Measurements from ENCODE around the gene ADCK1.

ADCK1 gene

DNA sequence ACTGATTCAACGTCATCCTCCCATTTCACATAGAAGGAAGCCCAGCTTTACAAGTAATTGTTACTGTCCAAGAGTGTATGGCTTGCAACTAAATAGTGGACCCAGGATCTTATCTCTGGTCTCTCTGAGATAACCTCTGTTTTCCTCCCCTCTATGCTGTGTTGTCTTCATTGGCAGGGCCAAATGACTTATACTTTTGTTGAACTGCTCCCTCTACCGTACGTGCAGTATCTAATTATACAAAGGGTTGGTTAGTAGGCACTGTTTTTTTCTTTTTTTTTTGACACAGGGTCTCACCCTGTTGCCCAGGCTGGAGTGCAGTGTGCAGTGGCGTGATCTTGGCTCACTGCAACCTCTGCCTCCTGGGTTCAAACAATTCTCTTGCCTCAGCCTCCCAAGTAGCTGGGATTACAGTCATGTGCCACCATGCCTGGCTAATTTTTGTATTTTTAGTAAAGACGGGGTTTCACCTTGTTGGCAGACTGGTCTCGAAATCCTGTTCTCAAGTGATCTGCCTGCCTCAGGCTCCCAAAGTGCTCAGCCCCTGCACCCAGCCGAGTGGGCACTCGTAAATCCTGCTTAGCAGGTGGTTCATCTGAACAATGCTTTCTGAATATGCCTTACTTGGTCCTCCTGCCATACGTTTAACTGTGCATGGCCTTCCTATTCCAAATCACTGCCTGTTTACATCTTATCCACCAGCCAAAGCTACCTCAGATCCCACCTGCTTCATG, 162.1 kb downstream of the ADCK1 start:
- DNase-seq = no peak

DNA sequence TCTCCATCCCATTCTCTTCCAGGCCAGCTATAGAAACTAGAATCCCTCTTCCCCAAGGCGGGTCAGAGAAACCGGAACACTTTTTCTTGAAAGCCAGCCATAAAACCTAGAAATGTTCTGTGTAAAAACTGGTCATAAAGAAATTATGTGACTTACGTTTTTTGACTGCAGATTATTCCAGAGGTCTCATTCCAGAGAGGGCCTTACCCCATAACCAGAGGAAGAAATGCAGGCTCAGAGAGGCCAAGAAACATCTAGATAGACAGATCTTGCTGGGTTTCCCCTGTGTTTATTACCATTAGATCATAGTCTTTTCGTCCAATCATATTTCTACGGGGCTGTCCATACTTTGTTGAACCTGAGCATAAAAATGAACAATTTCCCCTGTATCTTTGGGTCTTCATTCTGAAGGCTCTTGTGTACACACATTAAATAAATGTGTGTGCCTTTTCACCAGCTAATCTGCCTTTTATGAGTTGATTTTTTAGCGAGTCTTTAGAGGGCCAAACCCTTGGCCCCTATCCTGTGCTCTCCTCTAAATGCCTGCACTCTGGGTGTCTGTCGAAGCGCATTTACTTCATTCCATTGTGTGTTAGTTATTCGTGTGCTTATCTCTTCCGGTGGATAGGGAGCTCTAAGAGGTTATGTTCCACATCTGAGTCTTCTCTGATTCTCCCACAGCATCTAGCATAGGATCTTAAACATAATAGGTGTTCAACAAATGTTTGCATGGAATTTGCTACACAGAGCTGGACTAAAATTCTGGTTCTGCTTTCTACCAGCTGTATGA, 163.0 kb downstream of the ADCK1 start:
- DNase-seq = no peak

DNA sequence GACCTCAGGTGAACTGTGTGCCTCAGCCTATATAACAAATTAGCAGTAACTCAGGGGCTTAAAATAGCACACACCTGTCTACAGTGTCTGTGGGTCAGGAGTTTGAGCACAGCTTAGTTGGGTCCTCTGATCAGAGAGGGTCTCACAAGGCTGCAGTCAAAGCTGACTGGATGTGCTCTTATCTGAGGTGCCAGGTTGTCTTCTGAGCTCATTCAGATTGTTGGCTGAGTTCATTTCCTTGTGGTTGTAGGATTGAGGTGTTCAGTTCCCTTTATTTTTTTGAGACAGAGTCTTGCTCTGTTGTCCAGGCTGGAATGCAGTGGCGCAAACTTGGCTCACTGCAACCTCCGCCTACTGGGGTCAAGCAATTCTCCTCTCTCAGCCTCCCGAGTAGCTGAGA, 164.7 kb downstream of the ADCK1 start:
- no peak for DNase-seq

DNA sequence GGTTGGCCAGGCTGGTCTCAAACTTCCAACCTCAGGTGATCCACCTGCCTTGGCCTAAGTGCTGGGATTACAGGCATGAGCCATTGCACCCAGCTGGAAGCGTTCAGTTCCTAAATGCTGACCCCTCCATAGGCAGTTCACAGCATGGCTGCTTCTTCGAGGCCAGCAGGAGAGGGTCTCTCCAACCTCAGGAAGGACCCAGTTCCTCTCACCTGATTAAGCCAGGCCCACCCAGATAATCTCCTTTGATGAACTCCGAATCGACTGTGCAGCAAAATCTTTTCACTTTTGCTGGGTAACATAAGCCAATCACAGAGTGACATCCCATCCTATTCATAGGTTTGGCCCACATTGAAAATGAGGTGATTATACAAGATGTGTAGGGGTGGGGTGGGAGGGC, 165.1 kb downstream of the ADCK1 start:
- DNase-seq = no peak

DNA sequence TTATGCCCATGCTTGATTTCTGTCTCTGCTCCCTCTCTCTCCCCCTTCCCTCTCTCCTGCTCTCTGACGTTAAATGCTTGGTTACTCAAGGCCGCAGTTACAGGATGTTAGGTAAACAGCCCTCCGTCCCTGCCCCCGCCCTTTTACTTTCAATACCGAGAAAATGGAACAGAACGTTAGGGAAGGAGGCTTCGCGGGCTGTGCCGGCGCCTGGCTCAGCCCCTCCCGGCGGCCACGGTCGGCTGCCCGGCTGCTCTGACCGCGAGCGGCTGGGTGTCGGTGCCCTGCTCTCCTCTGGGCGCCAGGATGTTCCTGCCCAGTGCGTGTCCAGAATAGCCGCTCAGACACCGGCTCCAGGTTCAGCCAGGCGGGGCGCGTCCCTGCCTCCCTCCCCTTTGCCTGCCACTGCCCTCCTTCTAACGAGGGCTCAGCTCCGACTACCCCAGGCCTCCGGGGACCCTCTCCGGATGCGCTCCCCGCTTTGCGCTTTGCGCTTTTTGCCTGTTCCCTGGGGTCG, 166.1 kb downstream of the ADCK1 start:
- peak; percentile 31 for DNase-seq

DNA sequence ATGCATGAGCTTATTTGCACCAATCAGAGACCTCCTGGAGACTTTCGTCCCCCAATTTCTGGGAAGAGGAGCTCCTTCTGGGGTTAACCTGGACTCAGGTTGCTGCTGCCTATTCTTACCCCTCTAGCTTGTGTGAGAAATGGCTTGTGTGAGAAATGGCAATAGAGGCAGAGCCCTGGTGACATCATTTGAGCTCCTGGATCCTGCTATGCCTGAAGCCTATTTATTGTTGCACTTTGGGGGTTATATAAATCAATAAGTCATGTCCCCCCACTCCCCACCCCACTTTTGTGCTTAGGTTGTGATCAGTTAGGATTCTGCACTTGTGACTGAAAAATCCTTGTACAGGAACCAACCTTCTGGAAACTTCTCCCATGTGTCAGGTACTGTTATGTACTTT, 167.2 kb downstream of the ADCK1 start:
- DNase-seq = no peak

DNA sequence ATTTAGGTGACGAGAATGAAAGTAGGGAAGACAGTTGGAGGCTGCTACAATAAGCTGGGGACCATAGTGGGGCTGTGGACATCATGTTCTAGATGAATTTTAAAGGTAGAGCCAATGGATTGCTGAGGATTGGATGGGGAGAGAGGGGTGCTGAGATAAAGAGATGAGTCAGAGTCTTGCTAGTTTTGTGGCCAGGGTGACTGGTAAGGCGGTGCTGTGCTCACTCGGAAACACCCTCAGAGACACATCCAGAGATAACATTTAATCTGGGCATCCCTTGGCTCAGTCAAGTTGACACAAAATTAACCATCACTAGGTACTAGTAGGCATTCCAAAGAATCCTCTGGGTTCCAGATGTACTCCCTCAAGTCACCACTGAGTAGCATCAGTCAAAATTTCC, 170.7 kb downstream of the ADCK1 start:
- DNase-seq = no peak

DNA sequence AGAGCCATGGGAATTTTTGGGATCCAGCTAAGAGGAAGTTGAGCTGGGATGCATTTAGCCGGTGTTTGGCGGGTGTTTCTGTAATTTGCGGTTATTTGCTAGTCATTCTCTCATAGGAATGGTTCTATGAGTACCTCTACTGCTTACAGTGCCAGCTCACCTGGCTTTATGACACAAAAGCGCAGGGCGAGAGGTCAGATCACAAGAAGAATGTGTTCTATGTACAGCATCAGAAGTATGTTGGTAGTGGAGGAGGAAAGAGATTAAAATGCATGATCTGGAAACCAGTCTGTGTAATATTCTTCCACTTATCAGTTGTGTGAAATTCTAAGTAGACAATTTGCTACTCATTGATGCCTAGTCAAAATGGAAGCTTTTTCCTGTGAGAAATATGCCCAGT, 173.3 kb downstream of the ADCK1 start:
- DNase-seq = no peak

DNA sequence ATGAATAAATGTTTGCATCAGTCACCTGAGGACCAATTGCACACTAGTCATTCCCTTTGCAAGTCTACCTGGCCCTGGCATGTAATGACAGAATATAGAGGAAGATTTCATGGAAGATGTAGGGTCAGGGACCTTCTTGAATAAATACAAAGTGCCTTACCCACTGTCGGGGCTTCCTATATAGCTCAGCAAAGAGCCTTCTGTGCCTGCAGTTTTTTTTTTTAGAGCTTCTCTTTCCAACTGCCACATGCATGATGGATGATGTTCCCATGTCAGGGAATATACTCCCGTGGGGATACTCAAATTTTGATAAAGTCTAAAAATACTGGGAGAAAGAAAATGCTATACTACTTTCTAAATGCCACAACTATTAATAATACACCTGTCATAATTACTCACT, 176.7 kb downstream of the ADCK1 start:
- DNase-seq = no peak

DNA sequence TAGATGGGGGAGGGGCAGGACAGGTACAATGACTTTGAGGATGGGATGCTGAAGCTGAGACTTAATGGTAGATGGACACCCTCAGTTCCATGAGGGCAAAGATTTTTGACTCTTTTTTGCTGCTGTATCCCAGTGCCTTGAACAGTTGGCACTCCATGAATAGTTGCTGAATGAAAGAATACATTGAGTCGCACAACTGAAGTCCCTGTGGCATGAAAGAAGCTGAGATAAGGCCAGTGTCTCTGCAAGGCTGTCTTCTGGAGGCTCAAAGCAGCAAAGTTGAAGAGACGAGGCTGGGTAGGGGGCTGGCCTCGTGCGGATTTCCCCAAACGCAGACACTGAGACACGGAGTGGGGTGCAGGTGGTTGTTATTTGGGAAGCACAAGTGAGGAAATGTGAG, 179.3 kb downstream of the ADCK1 start:
- DNase-seq = no peak

DNA sequence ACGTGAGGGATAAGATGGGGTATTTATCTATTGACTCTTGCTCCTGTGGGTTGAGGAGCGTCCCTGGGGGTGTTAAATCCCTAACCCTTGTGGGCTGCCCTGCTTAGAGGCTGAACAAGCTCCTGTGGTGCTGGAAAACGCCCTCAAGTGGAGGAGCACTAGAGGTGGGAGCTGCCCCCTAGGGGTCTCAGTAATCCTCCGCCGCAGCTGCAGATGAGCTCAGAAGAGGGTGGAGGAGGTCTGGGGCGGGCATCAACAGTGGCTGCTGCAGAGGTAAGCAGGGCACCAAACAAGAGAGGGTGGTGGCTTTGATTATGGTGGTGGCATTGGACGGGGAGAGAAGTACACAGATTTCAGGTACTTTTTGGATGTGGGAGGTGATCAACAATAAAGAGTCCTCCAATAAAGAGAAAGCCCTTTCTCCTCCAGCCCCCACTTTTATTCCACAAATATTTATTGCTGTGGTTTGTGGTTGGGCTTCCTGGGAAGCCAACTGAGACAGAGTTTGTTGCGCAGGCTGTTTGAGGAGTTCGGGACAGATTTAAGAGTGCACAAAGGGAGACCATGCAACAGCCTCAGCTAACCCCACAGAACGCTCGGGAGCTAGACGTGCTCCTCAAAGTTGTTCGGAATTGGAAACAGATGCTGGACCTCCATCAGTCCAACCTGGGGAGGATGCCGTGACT, 179.9 kb downstream of the ADCK1 start:
- DNase-seq = no peak

DNA sequence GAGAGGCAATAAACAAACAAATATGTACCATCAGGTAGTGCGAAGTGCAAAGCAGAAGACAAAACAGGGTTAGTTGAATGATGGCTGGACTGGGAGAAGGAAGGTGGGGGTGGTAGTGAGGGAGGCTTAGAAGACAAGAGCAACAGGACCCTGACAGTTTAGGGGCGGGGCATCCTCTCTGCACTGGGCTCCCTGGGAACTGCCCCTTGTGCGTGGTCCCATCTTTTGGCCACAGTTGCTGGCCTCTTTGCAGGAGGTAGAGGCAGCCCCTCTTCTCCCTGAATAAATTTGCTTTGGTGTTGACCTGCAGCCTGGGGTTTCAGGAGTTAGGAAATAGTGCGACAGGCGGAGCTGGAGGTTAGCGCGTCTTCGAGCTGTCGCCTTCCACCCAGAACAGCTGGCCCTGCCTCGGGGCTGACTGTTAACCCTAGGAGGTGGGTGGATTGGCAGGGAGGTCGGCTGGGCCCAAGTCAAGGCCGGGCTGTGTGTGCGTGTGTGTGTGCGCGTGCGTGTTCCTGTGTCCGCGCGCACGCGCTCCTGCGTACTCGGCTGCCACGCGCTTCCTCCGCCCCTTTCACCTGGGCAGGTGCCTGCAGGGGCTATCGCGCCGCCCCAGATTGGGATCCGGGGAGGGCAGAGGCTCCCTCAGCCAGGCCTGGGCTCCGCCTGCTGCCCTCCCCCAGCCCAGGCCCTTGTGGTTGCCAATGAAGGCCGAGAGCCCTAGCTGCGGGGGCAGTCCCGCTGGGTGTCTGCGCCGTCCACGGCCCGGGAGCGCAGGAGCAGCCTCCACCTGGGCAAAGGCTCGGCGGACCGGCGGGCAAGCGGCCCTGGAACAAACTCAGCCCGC, 180.8 kb downstream of the ADCK1 start:
- no peak for DNase-seq
